Thyroid gland (tissue), 4 donors: ENCODE results near the gene TUBA4A. TPM values are rescaled to one million over a fixed set of nuclear protein-coding genes. Genes with fewer than 3 reads are reported as not detected.
"Not testable (repeated sequence)": the region's sequence is repeated elsewhere in the genome, so short reads cannot be mapped to it uniquely, and the experiment has no call there.

Experiments
- DNase-seq, 2 donors: peaks; one replicate each; pipeline ENCODE4 v3.0.0-alpha.2; 2019
- H3K27ac ChIP-seq, 3 donors: fragments of 200-600 bp; sonication (generic); 1 replicate in 2 of 3; 2 replicates in 1 of 3; pipeline ENCODE4 v1.5.1; 2016 to 2019; ENCODE audit warnings: mild to moderate bottlenecking in 1 of 3, moderate library complexity in 1 of 3
- H3K27me3 ChIP-seq: fragments of 200-600 bp; sonication (generic); one replicate; pipeline ENCODE4 v1.5.1; 2019
- H3K36me3 ChIP-seq, 2 donors: fragments of 200-600 bp; sonication (generic); one replicate each; pipeline ENCODE4 v1.5.1; 2016 to 2019
- H3K4me1 ChIP-seq, 2 donors: fragments of 200-600 bp; sonication (generic); one replicate each; pipeline ENCODE4 v1.5.1; 2017 to 2019
- H3K4me3 ChIP-seq, 3 donors: fragments of 200-600 bp; sonication (generic); replicated peaks in 1 of 3; 1 replicate in 2 of 3; 2 replicates in 1 of 3; pipeline ENCODE4 v1.5.1; 2016; ENCODE audit warnings: mild to moderate bottlenecking in 1 of 3
- H3K9me3 ChIP-seq: fragments of 200-600 bp; sonication (generic); one replicate; pipeline ENCODE4 v1.5.1; 2017
- CTCF ChIP-seq, 6 experiments: fragments of 200-600 bp in 3 of 6; fragments of 450-650 bp in 3 of 6; sonication (generic) in 3 of 6; IDR thresholded peaks; one replicate each; pipeline ENCODE4 v1.5.1; 2016 to 2019; ENCODE audit warnings: antibody characterized with exemption in 6 of 6, mild to moderate bottlenecking in 2 of 6, inconsistent platforms in 1 of 6, moderate library complexity in 1 of 6
- POLR2A ChIP-seq, 2 donors: fragments of 450-650 bp; IDR thresholded peaks; one replicate each; pipeline ENCODE4 v1.6.1; 2017; ENCODE audit warnings: antibody characterized with exemption in 2 of 2, mild to moderate bottlenecking in 2 of 2, moderate library complexity in 1 of 2
- WGBS, 2 donors: methylation state at CpG; one replicate each; pipeline ENCODE4 v1.1.5; 2017; 5-methylcytosine and 5-hydroxymethylcytosine counted together
- intact Hi-C: fragments of 100-400 bp; cut with DNase I; formaldehyde crosslinking; loops from one replicate; pipeline ENCODE4 v1.15.1; 2023
- total RNA-seq, 4 donors: library from RNA; depleted of rRNA; stranded (reverse); fragments of >200 nt; gene quantifications; one replicate each; pipeline ENCODE4 v1.2.3, GENCODE V29; 2016

TUBA4A gene
- total RNA-seq, 4 donors from 2014 or later: 21.0 to 72.4 (median 34.8) TPM

DNA sequence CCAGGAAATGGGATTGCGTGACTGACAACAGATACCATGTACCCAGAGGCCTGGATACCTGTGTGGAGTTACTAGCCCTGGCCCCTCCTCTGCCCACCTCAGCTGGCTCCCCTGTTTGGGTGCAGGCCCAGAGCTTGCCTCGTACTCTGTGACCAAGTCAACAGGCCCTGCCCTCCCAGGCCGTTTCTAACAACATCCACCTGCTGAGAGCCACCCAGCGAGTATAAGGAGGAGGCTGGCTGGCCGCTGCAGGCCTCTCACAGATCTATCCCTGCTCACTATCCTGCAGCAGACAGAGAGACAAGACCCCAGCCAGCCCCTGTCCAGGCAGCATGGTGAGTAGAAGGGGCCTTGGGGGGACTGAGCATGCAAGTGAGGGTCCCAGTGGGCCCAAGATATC lies 12.5 kb upstream of the TUBA4A start:
- 48 to 49% methylated on average over 4 to 5 of the region's 5 CpGs for WGBS, 2 donors
- no peaks in the 10 kb centered on the region for H3K36me3 ChIP-seq
- no peaks in the 10 kb centered on the region for H3K9me3 ChIP-seq
- no peak overlapping the region for H3K27ac ChIP-seq
- H3K4me3 ChIP-seq: no peak overlapping the region
- TF ChIP-seq POLR2A (IDR thresholded peaks at IDR 0.05): no peak
- TF ChIP-seq CTCF (IDR thresholded peaks at IDR 0.05): no peak
- H3K27me3 ChIP-seq: no peaks in the 10 kb centered on the region
- peak; percentile 64 to 67 for DNase-seq
- intact Hi-C loops: no loop called here
- H3K4me1 ChIP-seq: peaks cover 0 to 10% of the 10 kb centered on the region in 2 donors

- no peak for DNase-seq
- TF ChIP-seq CTCF (IDR thresholded peaks at IDR 0.05) (no peak), POLR2A (IDR thresholded peaks at IDR 0.05) (no peak)
- WGBS, 2 donors: 63 to 69% methylated on average over 5 of the region's 5 CpGs
- Histone ChIP-seq H3K27me3 (no peaks in the 10 kb centered on the region), H3K4me3 (no peak overlapping the region), H3K27ac (no peak overlapping the region), H3K9me3 (no peaks in the 10 kb centered on the region), H3K36me3 (no peaks in the 10 kb centered on the region), H3K4me1 (no peaks in the 10 kb centered on the region)
- intact Hi-C loops: no loop called here
These were observed 7.5 kb upstream of the TUBA4A start for GRCh38 chr2:219261024-219261855.

DNA sequence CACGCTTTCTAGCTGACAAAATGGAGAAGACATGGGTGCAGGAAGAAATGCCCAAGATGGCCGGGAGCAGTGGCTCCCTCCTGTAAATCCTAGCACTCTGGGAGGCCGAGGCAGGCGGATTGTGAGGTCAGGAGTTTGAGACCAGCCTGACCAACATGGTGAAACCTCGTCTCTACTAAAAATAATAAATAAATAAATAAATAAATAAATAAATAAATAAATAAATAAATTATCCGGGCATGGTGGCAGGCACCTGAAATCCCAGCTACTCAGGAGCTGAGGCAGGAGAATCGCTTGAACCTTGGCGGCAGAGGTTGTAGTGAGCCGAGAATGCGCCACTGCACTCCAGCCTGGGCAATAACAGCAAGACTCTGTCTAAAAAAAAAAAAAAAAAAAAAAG lies 5.2 kb upstream of the TUBA4A start:
- H3K4me1 ChIP-seq, H3K27ac ChIP-seq, H3K36me3 ChIP-seq, intact Hi-C loops, H3K27me3 ChIP-seq, H3K9me3 ChIP-seq, DNase-seq, H3K4me3 ChIP-seq: not testable (repeated sequence)
- WGBS, 2 donors: 85 to 89% methylated on average over 10 of the region's 10 CpGs

- peak overlapping the region in 2 of 3 donors; percentile 18 to 49 for H3K27ac ChIP-seq
- 25 to 37% methylated on average over 8 to 9 of the region's 12 CpGs for WGBS, 2 donors
- H3K9me3 ChIP-seq: no peaks in the 10 kb centered on the region
- no peak for TF ChIP-seq POLR2A (IDR thresholded peaks at IDR 0.05)
- no peak for TF ChIP-seq CTCF (IDR thresholded peaks at IDR 0.05)
- no peaks in the 10 kb centered on the region for H3K36me3 ChIP-seq
- H3K27me3 ChIP-seq: no peaks in the 10 kb centered on the region
- DNase-seq: no peak
- peaks cover 20 to 36% of the 10 kb centered on the region in 2 donors for H3K4me1 ChIP-seq
- intact Hi-C loops: no loop called here
- peak overlapping the region; percentile 24 to 62 (median 49) for H3K4me3 ChIP-seq
These were observed 978 bp upstream of the TUBA4A start for GRCh38 chr2:219254590-219255201.

DNA sequence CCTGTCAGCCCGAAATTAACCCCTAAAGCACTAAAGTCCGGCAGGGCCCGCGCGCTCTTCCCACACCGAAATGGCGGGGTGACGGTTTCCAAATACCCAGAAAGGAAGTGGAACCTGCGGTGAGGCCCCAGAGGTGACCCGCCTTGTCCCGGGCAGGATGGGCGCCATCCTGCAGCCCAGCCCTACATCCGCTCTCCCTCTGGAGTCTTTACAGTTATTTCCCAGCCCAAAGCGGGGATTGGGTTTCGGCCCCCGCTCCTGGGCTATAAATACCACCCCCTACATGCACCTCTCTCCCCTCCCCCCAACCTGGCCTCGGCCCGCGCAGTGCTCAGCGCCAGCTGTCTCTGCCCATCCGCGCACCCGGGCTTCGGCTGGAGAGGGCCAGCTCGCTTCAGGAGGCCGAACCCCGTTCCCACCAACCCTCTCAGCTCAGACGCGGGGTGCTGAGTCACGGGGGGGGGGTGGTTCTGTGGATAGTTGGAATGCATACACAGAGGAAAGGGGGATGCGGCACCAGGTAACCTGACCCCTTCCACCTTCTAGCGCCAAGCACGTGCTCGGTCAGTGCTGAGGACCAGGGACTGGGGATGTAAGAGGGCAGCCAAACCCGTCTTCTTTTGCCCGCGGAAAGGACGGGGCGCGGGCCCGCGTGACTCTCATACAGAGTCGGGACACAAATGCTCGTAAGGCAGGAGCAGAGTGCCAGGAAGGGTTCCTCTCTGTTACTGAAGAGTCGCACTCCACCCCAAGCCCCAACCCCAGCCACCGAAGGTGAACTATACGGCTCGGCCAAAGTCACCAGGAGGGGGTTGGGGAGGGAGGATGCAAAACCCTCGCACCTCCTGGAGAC lies 592 bp downstream of the TUBA4A start, which contains the start of gene TUBA4B:
Gene TUBA4B, plus strand, starts transcription at position 344 of the 853 bp plus-strand sequence. Its CDS starts 165 bp downstream, at position 509.
- Histone ChIP-seq H3K9me3 (no peaks in the 10 kb centered on the region), H3K36me3 (peaks cover 0 to 4% of the 10 kb centered on the region in 2 donors), H3K27ac (peak within 1 kb of the TSS; percentile 18 to 49 (median 25)), H3K4me3 (peak within 1 kb of the TSS; percentile 24 to 62 (median 49)), H3K4me1 (peaks cover 31 to 52% of the 10 kb centered on the region in 2 donors), H3K27me3 (no peaks in the 10 kb centered on the region)
- 2 to 6% methylated on average over 36 to 37 of the region's 49 CpGs for WGBS, 2 donors
- TF ChIP-seq POLR2A (IDR thresholded peaks at IDR 0.05): no peak
- TF ChIP-seq CTCF (IDR thresholded peaks at IDR 0.05): no peak
- peak; percentile 40 to 46 for DNase-seq
- intact Hi-C loops: no loop called here
